Common myeloid progenitor, CD34-positive (primary cell): ENCODE data around the gene RWDD2A.

ENCODE experiments used
- CTCF ChIA-PET: fragments of 350-600 bp; sonication (Branson Sonifier 250); formaldehyde crosslinking; loops from one replicate; lab custom pipeline; 2021; ENCODE audit warnings: antibody characterized with exemption; lab: Charles Lee
- POLR2A ChIA-PET: fragments of 350-600 bp; sonication (Branson Sonifier 250); formaldehyde crosslinking; loops from one replicate; lab custom pipeline; 2021; ENCODE audit warnings: antibody characterized with exemption; lab: Charles Lee
- DNase-seq, 3 donors: peaks; one replicate each; pipeline versions ENCODE4 v3.0.0 to v3.0.0-alpha.2; 2013
- H3K27ac ChIP-seq, 2 experiments: 1 replicate in 1 of 2; 2 replicates in 1 of 2; pipeline ENCODE4 v1.7.0; 2013; ENCODE audit warnings: inconsistent platforms in 2 of 2, low read length in 2 of 2, mild to moderate bottlenecking in 2 of 2, low read depth in 1 of 2, moderate library complexity in 1 of 2; ENCODE audit not compliant: severe bottlenecking in 2 of 2, insufficient read depth in 1 of 2, poor library complexity in 1 of 2
- H3K27me3 ChIP-seq, 5 experiments: replicated peaks in 2 of 5; 1 replicate in 3 of 5; 2 replicates in 2 of 5; pipeline versions ENCODE4 v1.6.1 to v1.7.0; 2013; ENCODE audit warnings: low read length in 4 of 5, mild to moderate bottlenecking in 2 of 5, moderate library complexity in 2 of 5, inconsistent platforms in 1 of 5; ENCODE audit not compliant: insufficient read depth in 5 of 5, control insufficient read depth in 4 of 5
- H3K36me3 ChIP-seq, 4 experiments: 1 replicate in 2 of 4; 2 replicates in 2 of 4; pipeline versions ENCODE4 v1.6.1 to v1.7.0; 2013; ENCODE audit warnings: low read length in 3 of 4, control low read depth in 1 of 4, mild to moderate bottlenecking in 1 of 4; ENCODE audit not compliant: control insufficient read depth in 4 of 4, insufficient read depth in 4 of 4
- H3K4me1 ChIP-seq, 4 experiments: 1 replicate in 3 of 4; 2 replicates in 1 of 4; pipeline versions ENCODE4 v1.6.1 to v1.7.1; 2013; ENCODE audit warnings: low read length in 3 of 4, mild to moderate bottlenecking in 3 of 4, control low read depth in 1 of 4, inconsistent platforms in 1 of 4, moderate library complexity in 1 of 4; ENCODE audit not compliant: control insufficient read depth in 4 of 4, insufficient read depth in 4 of 4; ENCODE audit errors: control extremely low read depth in 1 of 4
- H3K4me3 ChIP-seq, 7 experiments: 1 replicate in 4 of 7; 2 replicates in 3 of 7; pipeline versions ENCODE4 v1.5.1 to v1.7.0; 2013; ENCODE audit warnings: mild to moderate bottlenecking in 7 of 7, low read length in 6 of 7, moderate library complexity in 6 of 7, inconsistent platforms in 2 of 7, low read depth in 2 of 7, control low read depth in 1 of 7; ENCODE audit not compliant: insufficient read depth in 4 of 7, control insufficient read depth in 1 of 7; ENCODE audit errors: extremely low read depth in 1 of 7
- H3K9me3 ChIP-seq, 5 experiments: 1 replicate in 4 of 5; 2 replicates in 1 of 5; pipeline versions ENCODE4 v1.6.1 to v1.7.1; 2013; ENCODE audit warnings: low read length in 4 of 5, mild to moderate bottlenecking in 2 of 5, inconsistent platforms in 1 of 5, low read depth in 1 of 5, moderate library complexity in 1 of 5; ENCODE audit not compliant: control insufficient read depth in 4 of 5, insufficient read depth in 2 of 5; ENCODE audit errors: control extremely low read depth in 1 of 5
- WGBS: methylation state at CpG from one replicate; pipeline ENCODE4 v1.1.5; 2013; ENCODE audit not compliant: insufficient coverage; 5-methylcytosine and 5-hydroxymethylcytosine counted together

RWDD2A gene

GRCh38 chr6:83247471-83247870 lies 54.3 kb downstream of the RWDD2A start:
- CTCF ChIA-PET = no interaction called here
- Histone ChIP-seq H3K9me3 (peaks cover 0 to 3% (median 0%) of the 10 kb centered on the region in 5 experiments), H3K4me1 (no peaks in the 10 kb centered on the region), H3K27me3 (no peaks in the 10 kb centered on the region), H3K4me3 (no peak overlapping the region), H3K36me3 (peaks cover 0 to 6% (median 0%) of the 10 kb centered on the region in 4 experiments), H3K27ac (no peak overlapping the region)
- POLR2A ChIA-PET = no interaction called here
- no peak for DNase-seq
- WGBS = 100% methylated on average over 3 of the region's 3 CpGs
